ENCODE results near the gene DHCR7. TPM values are rescaled to one million over a fixed set of nuclear protein-coding genes. Genes with fewer than 3 reads are reported as not detected.

The DHCR7 gene
- polyA plus RNA-seq, 2 of the 4 experiments (the other 2 are of a cell fraction): 44.2 to 82.2 TPM

DNA sequence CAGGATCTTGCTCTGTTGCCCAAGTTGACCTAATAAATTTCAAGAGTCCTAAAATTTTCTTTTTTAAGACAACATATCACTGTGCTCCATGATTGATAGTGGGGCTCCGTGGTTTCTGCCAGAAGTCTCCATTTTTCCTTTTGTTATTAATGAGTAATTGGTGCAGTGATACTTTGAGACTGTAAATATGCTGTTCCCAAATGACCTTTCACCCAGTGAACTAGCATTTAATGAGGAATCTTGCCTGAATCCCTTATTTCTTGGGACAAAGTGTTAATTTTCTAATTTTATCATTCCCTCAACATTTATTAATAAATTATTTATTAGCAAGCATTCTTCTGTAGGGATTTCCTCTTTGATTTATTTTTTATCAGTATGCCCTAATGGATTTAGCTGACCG lies 2.3 kb upstream of the DHCR7 start:
- H3K9me3 ChIP-seq: peaks cover 16% of the 10 kb centered on the region
- ATAC-seq (no peak), DNase-seq (ENCODE audit: low read depth in 1 of 2, low spot score in 1 of 2) (no peak), FAIRE-seq (no peak)
- WGBS (ENCODE audit: missing lambda C conversion rate): 62% methylated on average over 2 of the region's 2 CpGs
- H3K4me2 ChIP-seq: peak overlapping the region; percentile 83; the same call in 2 of the 3 replicates
- H3K4me3 ChIP-seq: no peak overlapping the region
- no peak overlapping the region for H3K27ac ChIP-seq
- no peak for TF ChIP-seq MAFK (IDR thresholded peaks at IDR 0.05; ENCODE audit: partially characterized antibody)
- peaks cover 26% of the 10 kb centered on the region; the same call in 2 of the 3 replicates for H3K4me1 ChIP-seq
- POLR2A ChIA-PET: no interaction called here
- CTCF ChIA-PET: no interaction called here

DNA sequence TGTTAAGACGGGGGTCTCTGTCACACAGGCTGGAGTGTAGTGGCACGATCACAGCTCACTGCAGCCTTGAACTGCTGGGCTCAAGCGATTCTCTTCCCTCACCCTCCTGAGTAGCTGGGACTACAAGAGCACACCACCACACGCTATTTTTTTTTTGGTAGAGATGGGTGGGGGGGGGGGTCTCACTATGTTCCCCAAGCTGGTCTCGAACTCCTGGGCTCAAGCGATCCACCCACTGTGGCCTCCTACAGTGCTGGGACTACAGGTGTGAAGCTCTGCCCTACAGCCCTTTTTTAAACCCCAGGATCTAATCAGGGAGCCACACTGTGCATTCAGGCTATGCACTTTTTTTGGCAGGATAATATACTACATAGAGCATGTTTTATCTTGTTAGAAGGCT lies 1.4 kb upstream of the DHCR7 start:
- peaks cover 26% of the 10 kb centered on the region; the same call in 2 of the 3 replicates for H3K4me1 ChIP-seq

DNA sequence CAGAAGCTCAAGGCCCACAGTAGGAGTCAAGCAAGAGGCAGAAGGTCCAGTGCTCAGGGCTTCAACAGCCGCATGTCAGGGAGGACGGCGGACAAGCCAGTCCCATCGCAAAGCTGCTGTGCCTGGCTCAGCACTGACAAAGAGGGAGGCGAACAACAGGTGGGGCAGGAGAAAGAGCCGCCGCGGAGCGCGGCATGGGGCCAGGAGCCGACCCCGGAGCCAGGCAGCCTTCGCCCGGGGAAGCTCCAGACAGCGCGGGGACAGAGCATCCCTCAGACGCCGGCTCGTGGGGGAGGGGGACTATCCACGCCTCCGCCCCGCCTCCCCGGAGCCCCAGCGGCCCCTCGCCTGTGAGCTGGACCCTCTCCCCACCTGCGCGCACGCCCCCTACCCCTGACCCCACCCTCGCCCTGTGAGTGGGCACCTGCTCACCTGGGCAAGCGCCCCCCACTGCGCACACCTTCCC lies 369 bp downstream of the DHCR7 start:
- Histone ChIP-seq H3K27ac (peak overlapping the region; percentile 80 to 95), H3K4me1 (peaks cover 20% of the 10 kb centered on the region; the same call in 2 of the 3 replicates), H3K9me3 (peaks cover 16% of the 10 kb centered on the region), H3K4me3 (peak overlapping the region; percentile 75), H3K4me2 (peak overlapping the region; percentile 95)
- ChIA-PET CTCF (interaction anchor here (0.9 to 1.9 kb wide), 3 partner anchors 10 to 18 kb away, joined by 3 to 9 read pairs (median 4); no protein-coding TSS in a partner anchor), POLR2A (no interaction called here)
- TF ChIP-seq MAZ (IDR thresholded peaks at IDR 0.05; ENCODE audit: borderline replicate concordance, low read depth, low read length): no peak
- no peak for TF ChIP-seq GATA3 (IDR thresholded peaks at IDR 0.05; ENCODE audit: borderline replicate concordance)
- TF ChIP-seq RNF2 (IDR thresholded peaks at IDR 0.05; ENCODE audit: borderline replicate concordance, low read depth): no peak
- TF ChIP-seq PHF8 (IDR thresholded peaks at IDR 0.05; ENCODE audit: borderline replicate concordance, low read depth): no peak
- TF ChIP-seq POLR2A (IDR thresholded peaks at IDR 0.05; ENCODE audit: low read length): no peak
- TF ChIP-seq NPAS2 (CRISPR knock-in tag; IDR thresholded peaks at IDR 0.05; ENCODE audit: borderline replicate concordance): no peak
- TF ChIP-seq, protein P1, sequence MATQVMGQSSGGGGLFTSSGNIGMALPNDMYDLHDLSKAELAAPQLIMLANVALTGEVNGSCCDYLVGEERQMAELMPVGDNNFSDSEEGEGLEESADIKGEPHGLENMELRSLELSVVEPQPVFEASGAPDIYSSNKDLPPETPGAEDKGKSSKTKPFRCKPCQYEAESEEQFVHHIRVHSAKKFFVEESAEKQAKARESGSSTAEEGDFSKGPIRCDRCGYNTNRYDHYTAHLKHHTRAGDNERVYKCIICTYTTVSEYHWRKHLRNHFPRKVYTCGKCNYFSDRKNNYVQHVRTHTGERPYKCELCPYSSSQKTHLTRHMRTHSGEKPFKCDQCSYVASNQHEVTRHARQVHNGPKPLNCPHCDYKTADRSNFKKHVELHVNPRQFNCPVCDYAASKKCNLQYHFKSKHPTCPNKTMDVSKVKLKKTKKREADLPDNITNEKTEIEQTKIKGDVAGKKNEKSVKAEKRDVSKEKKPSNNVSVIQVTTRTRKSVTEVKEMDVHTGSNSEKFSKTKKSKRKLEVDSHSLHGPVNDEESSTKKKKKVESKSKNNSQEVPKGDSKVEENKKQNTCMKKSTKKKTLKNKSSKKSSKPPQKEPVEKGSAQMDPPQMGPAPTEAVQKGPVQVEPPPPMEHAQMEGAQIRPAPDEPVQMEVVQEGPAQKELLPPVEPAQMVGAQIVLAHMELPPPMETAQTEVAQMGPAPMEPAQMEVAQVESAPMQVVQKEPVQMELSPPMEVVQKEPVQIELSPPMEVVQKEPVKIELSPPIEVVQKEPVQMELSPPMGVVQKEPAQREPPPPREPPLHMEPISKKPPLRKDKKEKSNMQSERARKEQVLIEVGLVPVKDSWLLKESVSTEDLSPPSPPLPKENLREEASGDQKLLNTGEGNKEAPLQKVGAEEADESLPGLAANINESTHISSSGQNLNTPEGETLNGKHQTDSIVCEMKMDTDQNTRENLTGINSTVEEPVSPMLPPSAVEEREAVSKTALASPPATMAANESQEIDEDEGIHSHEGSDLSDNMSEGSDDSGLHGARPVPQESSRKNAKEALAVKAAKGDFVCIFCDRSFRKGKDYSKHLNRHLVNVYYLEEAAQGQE (IDR thresholded peaks at IDR 0.05): no peak
- no peak for TF ChIP-seq SREBF2 (IDR thresholded peaks at IDR 0.05)
- no peak for TF ChIP-seq KDM1A (IDR thresholded peaks at IDR 0.05; ENCODE audit: low read depth)
- no peak for TF ChIP-seq JUNB (IDR thresholded peaks at IDR 0.05)
- TF ChIP-seq EHMT2 (IDR thresholded peaks at IDR 0.05; ENCODE audit: low read depth): no peak
- TF ChIP-seq, protein P2, sequence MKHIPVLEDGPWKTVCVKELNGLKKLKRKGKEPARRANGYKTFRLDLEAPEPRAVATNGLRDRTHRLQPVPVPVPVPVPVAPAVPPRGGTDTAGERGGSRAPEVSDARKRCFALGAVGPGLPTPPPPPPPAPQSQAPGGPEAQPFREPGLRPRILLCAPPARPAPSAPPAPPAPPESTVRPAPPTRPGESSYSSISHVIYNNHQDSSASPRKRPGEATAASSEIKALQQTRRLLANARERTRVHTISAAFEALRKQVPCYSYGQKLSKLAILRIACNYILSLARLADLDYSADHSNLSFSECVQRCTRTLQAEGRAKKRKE (CRISPR knock-in tag; IDR thresholded peaks at IDR 0.05; ENCODE audit: low read depth): no peak
- no peak for TF ChIP-seq HOXA7 (CRISPR knock-in tag; IDR thresholded peaks at IDR 0.05)
- no peak for TF ChIP-seq CHD4 (IDR thresholded peaks at IDR 0.05; ENCODE audit: borderline replicate concordance)
- TF ChIP-seq JUN (IDR thresholded peaks at IDR 0.05): no peak
- TF ChIP-seq FOXS1 (CRISPR knock-in tag; IDR thresholded peaks at IDR 0.05): no peak
- TF ChIP-seq HEYL (CRISPR knock-in tag; IDR thresholded peaks at IDR 0.05): no peak
- FAIRE-seq (no peak), DNase-seq (ENCODE audit: low read depth in 1 of 2, low spot score in 1 of 2) (peak in 1 of 2 experiments; percentile 33), ATAC-seq (peak; percentile 52 to 64)
- 5% methylated on average over 20 of the region's 31 CpGs for WGBS (ENCODE audit: missing lambda C conversion rate)

More for the DNA sequence above, 1.4 kb upstream of the DHCR7 start:
- ATAC-seq: no peak
- Histone ChIP-seq H3K27ac (peak overlapping the region; percentile 79 to 95; a peak in 5 of 6 replicates), H3K4me2 (peak overlapping the region; percentile 83), H3K9me3 (peaks cover 16% of the 10 kb centered on the region), H3K4me3 (peak overlapping the region; percentile 75)
- DNase-seq (ENCODE audit: low read depth in 1 of 2, low spot score in 1 of 2): no peak
- ChIA-PET POLR2A (interaction anchor here (1.7 kb wide), 1 partner anchor 198 kb away, joined by 3 read pairs; the partner anchor contains the start of gene SHANK2), CTCF (interaction anchor here (1.8 kb wide), 1 partner anchor 12 kb away, joined by 4 read pairs; no protein-coding TSS in a partner anchor)
- 67% methylated on average over 6 of the region's 6 CpGs for WGBS (ENCODE audit: missing lambda C conversion rate)
- TF ChIP-seq ZNF302 (CRISPR knock-in tag; IDR thresholded peaks at IDR 0.05) (no peak), KDM1A (IDR thresholded peaks at IDR 0.05; ENCODE audit: low read depth) (no peak), HOXA7 (CRISPR knock-in tag; IDR thresholded peaks at IDR 0.05) (no peak)
- FAIRE-seq: no peak
